Tibial nerve (tissue), 4 donors: ENCODE data around the gene RLBP1. TPM values are rescaled to one million over a fixed set of nuclear protein-coding genes. Genes with fewer than 3 reads are reported as not detected.

Experiments used
- DNase-seq, 2 donors: peaks; one replicate each; pipeline ENCODE4 v3.0.0-alpha.2; 2019; ENCODE audit warnings: low spot score in 2 of 2
- H3K27ac ChIP-seq, 4 donors: fragments of 200-600 bp; sonication (generic) in 3 of 4; one replicate each; pipeline ENCODE4 v1.5.1; 2017 to 2019; ENCODE audit warnings: mild to moderate bottlenecking in 1 of 4
- H3K27me3 ChIP-seq, 2 donors: fragments of 200-600 bp; sonication (generic) in 1 of 2; one replicate each; pipeline versions ENCODE4 v1.5.1 to v1.6.0; 2017 to 2019
- H3K36me3 ChIP-seq, 3 donors: fragments of 200-600 bp; sonication (generic); one replicate each; pipeline ENCODE4 v1.5.1; 2018 to 2019
- H3K4me1 ChIP-seq, 4 donors: fragments of 200-600 bp; sonication (generic) in 3 of 4; one replicate each; pipeline ENCODE4 v1.5.1; 2017 to 2019
- H3K4me3 ChIP-seq, 4 donors: fragments of 200-600 bp; sonication (generic) in 3 of 4; one replicate each; pipeline ENCODE4 v1.5.1; 2017 to 2019; ENCODE audit warnings: mild to moderate bottlenecking in 1 of 4, moderate library complexity in 1 of 4
- H3K9me3 ChIP-seq, 4 donors: fragments of 200-600 bp; sonication (generic) in 3 of 4; one replicate each; pipeline ENCODE4 v1.5.1; 2017 to 2019
- EP300 ChIP-seq, 2 donors: sonication (generic); formaldehyde crosslinking; IDR thresholded peaks; one replicate each; pipeline ENCODE4 v1.6.1; 2017; ENCODE audit warnings: antibody characterized with exemption in 2 of 2, mild to moderate bottlenecking in 1 of 2
- POLR2A ChIP-seq, 2 donors: fragments of 450-650 bp; IDR thresholded peaks; one replicate each; pipeline ENCODE4 v1.6.1; 2017; ENCODE audit warnings: antibody characterized with exemption in 2 of 2, mild to moderate bottlenecking in 2 of 2, moderate library complexity in 2 of 2
- WGBS, 2 donors: methylation state at CpG; one replicate each; pipeline ENCODE4 v1.1.5; 2018; 5-methylcytosine and 5-hydroxymethylcytosine counted together
- total RNA-seq, 4 donors: library from RNA; depleted of rRNA; stranded (reverse); fragments of >200 nt; gene quantifications; one replicate each; pipeline ENCODE4 v1.1.0, GENCODE V29; 2016
- TF ChIP-seq, protein P1 (sequence below), 5 experiments: fragments of 200-600 bp in 3 of 5; fragments of 450-650 bp in 2 of 5; sonication (generic) in 3 of 5; IDR thresholded peaks; one replicate each; pipeline ENCODE4 v1.5.1; 2016 to 2019; ENCODE audit warnings: antibody characterized with exemption in 5 of 5, mild to moderate bottlenecking in 3 of 5, moderate library complexity in 2 of 5

The RLBP1 gene
- total RNA-seq, 4 donors from 2014 or later = not detected

DNA sequence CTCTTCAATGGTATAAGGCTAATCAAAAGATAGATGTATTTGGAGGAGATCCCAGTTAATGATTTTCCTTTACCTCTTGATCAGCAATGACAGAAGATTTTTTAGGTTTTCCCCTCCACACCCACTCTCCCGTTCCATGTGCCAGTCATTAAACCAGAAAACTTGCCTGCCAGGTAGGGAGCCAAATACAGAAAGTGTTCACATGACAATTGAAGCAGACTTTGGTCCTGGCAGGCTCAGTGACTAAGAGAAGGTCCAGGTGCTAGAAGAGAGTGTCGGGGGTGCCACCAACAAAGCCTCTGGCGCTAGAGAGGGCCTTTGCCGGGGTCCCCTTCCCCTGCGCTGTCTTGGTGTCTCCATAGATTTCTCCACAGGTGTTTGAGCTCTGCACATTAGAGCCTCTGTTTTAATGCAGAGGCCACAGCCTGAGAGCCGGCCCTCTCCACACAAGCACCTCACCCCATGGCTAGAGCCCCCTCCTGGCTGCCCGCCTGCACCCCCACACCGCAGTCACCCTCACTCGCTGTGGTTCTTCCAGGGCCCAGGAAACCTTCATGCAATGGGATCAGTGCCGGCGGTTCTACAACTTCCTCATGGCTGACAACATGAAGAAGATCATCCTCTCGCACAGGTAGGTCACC, 36.4 kb downstream of the RLBP1 start:
- Histone ChIP-seq H3K9me3 (no peaks in the 10 kb centered on the region), H3K36me3 (peaks cover 0 to 56% (median 7%) of the 10 kb centered on the region in 3 donors), H3K27ac (peak overlapping the region in 1 of 4 donors; percentile 7), H3K4me1 (peaks cover 0 to 29% (median 2%) of the 10 kb centered on the region in 4 donors), H3K27me3 (no peaks in the 10 kb centered on the region), H3K4me3 (no peak overlapping the region)
- 93 to 96% methylated on average over 12 of the region's 12 CpGs for WGBS, 2 donors
- TF ChIP-seq POLR2A (IDR thresholded peaks at IDR 0.05) = no peak
- no peak for TF ChIP-seq EP300 (IDR thresholded peaks at IDR 0.05)
- TF ChIP-seq, protein P1, sequence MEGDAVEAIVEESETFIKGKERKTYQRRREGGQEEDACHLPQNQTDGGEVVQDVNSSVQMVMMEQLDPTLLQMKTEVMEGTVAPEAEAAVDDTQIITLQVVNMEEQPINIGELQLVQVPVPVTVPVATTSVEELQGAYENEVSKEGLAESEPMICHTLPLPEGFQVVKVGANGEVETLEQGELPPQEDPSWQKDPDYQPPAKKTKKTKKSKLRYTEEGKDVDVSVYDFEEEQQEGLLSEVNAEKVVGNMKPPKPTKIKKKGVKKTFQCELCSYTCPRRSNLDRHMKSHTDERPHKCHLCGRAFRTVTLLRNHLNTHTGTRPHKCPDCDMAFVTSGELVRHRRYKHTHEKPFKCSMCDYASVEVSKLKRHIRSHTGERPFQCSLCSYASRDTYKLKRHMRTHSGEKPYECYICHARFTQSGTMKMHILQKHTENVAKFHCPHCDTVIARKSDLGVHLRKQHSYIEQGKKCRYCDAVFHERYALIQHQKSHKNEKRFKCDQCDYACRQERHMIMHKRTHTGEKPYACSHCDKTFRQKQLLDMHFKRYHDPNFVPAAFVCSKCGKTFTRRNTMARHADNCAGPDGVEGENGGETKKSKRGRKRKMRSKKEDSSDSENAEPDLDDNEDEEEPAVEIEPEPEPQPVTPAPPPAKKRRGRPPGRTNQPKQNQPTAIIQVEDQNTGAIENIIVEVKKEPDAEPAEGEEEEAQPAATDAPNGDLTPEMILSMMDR (IDR thresholded peaks at IDR 0.05) = no peak
- DNase-seq = no peak

DNA sequence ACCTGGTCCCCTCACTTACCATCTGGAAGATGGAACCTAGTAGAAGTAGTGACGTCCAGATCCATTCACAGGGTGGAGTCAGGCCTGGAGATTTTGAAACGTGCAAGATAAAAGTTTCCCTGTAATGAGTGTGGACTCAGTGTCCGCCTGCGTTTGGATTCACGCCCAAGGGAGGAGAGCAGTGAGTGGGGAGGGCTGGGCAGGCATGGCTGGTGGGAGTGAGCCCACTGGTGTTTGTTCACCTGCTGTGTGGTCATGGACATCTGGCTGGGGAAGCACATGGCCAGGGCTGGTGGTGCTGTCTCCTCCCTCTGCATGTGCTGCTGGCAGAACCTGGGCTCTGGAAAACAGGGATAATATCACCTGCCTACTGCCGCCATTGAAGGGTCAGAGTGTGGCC, 37.0 kb downstream of the RLBP1 start:
- WGBS, 2 donors = 58 to 61% methylated on average over 6 of the region's 6 CpGs
- no peak for DNase-seq
- H3K27me3 ChIP-seq = no peaks in the 10 kb centered on the region
- H3K36me3 ChIP-seq = peaks cover 0 to 49% (median 4%) of the 10 kb centered on the region in 3 donors
- no peaks in the 10 kb centered on the region for H3K9me3 ChIP-seq
- TF ChIP-seq EP300 (IDR thresholded peaks at IDR 0.05) = no peak
- TF ChIP-seq POLR2A (IDR thresholded peaks at IDR 0.05) = no peak
- TF ChIP-seq, protein P1 (IDR thresholded peaks at IDR 0.05) = no peak
- no peak overlapping the region for H3K4me3 ChIP-seq
- peaks cover 0 to 33% (median 3%) of the 10 kb centered on the region in 4 donors for H3K4me1 ChIP-seq
- peak overlapping the region in 1 of 4 donors; percentile 7 for H3K27ac ChIP-seq

DNA sequence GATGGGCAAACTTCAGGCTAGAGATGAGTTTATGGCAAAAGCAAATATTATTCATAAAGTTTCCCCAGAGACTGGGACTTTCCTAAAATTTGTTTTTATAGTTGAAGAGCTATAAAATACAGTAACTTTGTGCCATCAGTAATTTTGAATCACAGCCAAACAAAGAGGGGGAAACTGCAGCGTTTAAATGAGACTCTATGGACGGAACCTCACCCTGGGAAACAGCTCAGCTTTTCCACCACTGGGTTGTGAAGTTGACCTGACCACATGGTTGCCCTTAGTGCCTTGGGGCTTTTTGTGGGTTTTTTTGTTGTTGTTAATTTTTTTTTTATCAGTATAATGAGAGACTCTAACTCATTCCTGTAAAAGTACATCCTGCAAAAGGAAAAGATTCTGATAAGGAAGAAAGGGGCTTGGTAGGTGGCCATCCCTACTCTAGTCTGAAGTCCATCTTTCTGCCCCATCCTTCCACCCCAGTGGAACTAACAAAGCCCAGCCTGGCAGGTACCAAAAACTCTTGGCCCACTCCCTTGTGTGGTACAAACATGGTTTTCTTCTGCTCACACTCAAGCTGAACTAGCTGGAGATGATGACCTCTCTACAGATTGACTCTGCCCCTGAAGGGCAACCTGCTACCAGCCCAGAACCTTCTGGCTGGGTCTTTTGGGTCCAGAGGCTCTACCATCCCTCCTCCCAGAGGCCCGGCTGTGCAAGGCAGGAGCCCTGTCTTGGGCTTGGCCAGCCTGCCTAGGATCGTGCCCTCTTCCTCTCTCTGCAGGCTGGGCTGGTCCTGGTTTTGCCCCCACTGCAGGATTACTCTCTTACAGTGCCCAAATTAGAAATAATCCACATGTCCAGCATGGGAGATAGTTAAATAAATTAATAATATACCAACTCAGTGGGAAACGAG, 41.2 kb downstream of the RLBP1 start:
- Histone ChIP-seq H3K27me3 (no peaks in the 10 kb centered on the region), H3K9me3 (no peaks in the 10 kb centered on the region), H3K36me3 (peaks cover 0 to 35% (median 0%) of the 10 kb centered on the region in 3 donors), H3K27ac (peak overlapping the region in 1 of 4 donors; percentile 26), H3K4me1 (peaks cover 0 to 46% (median 7%) of the 10 kb centered on the region in 4 donors), H3K4me3 (no peak overlapping the region)
- WGBS, 2 donors = 60 to 69% methylated on average over 5 of the region's 5 CpGs
- no peak for DNase-seq
- TF ChIP-seq, protein P1 (IDR thresholded peaks at IDR 0.05) = no peak

DNA sequence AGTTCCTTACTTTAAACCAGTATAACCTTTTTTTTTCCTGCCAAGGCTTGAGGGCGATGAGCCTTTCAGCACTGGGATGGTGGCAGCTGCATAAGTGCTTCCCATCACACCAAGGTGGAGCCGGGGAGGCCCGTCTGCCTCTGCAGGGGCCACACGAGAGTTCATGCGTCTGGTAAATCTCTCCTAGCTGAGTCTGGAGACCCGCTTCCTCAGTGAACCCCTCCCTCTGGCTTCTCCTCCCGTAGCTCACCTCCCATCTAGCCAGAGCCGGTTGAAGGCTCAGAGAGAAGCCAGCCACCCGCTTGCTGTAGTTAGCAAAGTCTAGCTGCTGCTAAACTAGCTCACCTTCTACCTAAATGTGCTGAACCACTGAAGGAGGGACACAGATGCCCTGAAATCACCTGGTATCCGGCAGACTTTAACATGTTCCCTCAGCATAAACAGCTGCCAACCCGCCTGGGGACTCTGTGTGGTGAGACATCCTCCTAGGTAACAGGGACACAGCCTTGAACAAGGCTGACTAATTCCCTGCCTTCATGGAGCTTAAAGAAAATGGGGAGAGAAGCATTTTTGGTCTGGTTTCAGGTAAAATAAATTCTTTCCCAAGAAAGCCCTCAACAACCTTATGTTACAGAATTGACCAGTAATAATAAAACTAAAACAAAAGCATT, 42.9 kb downstream of the RLBP1 start:
- WGBS, 2 donors = 83 to 84% methylated on average over 11 of the region's 11 CpGs
- TF ChIP-seq POLR2A (IDR thresholded peaks at IDR 0.05) (no peak), EP300 (IDR thresholded peaks at IDR 0.05) (no peak)
- TF ChIP-seq, protein P1 (IDR thresholded peaks at IDR 0.05) = no peak

More for the DNA sequence above, 42.9 kb downstream of the RLBP1 start:
- H3K4me3 ChIP-seq = no peak overlapping the region
- H3K27me3 ChIP-seq = no peaks in the 10 kb centered on the region
- no peaks in the 10 kb centered on the region for H3K9me3 ChIP-seq
- peaks cover 0 to 28% (median 0%) of the 10 kb centered on the region in 3 donors for H3K36me3 ChIP-seq
- peaks cover 0 to 49% (median 9%) of the 10 kb centered on the region in 4 donors for H3K4me1 ChIP-seq
- DNase-seq = no peak
- H3K27ac ChIP-seq = no peak overlapping the region
